Left cardiac atrium (tissue), 4 donors: ENCODE results near the gene EHMT1. TPM values are rescaled to one million over a fixed set of nuclear protein-coding genes. Genes with fewer than 3 reads are reported as not detected.

Source experiments
- ATAC-seq, 2 donors: fragments of 200-7000 bp; cut with Tn5 transposase; one replicate each; pipeline ENCODE4 v1.9.1; 2020; ENCODE audit warnings: mild to moderate bottlenecking in 2 of 2, moderate library complexity in 2 of 2
- DNase-seq: peaks from one replicate; pipeline ENCODE4 v3.0.0-alpha.2; 2020
- intact Hi-C, 2 donors: fragments of 100-400 bp; cut with DNase I; formaldehyde crosslinking; loops; one replicate each; pipeline versions ENCODE4 v1.14.1 to v1.15.1; 2022 to 2023
- long read RNA-seq: library from polyadenylated mRNA; unstranded; transcript quantifications from one replicate; pipeline ENCODE4 v2.0.0, GENCODE V29; 2021
- total RNA-seq, 2 donors: library from RNA; stranded (reverse); fragmentation: NEBNext Ultra II Directional; extraction: Animal tissue kit (Norgen Biotek cat#: 25700); gene quantifications; one replicate each; pipeline ENCODE4 v1.2.1, GENCODE V29; 2021
- donor health status: DM: no; HTN: yes; CAD: no.
- donor health status: DM: no; HTN: yes; CAD: no; lungs with severe emphysema.
- donor health status: DM: yes; HTN: yes; CAD: no.
- donor health status: Dilated cardiomyopathy.

Gene EHMT1
- 10 to 100 TPM; 31.9 to 38.1 TPM for total RNA-seq
- long read RNA-seq, full-length matches to known transcripts: 3 of 37 reads
- long read RNA-seq, partial matches to known transcripts: 15 of 37 reads
- long read RNA-seq, other reads (novel, unspliced or antisense): 19 of 37 reads

DNA sequence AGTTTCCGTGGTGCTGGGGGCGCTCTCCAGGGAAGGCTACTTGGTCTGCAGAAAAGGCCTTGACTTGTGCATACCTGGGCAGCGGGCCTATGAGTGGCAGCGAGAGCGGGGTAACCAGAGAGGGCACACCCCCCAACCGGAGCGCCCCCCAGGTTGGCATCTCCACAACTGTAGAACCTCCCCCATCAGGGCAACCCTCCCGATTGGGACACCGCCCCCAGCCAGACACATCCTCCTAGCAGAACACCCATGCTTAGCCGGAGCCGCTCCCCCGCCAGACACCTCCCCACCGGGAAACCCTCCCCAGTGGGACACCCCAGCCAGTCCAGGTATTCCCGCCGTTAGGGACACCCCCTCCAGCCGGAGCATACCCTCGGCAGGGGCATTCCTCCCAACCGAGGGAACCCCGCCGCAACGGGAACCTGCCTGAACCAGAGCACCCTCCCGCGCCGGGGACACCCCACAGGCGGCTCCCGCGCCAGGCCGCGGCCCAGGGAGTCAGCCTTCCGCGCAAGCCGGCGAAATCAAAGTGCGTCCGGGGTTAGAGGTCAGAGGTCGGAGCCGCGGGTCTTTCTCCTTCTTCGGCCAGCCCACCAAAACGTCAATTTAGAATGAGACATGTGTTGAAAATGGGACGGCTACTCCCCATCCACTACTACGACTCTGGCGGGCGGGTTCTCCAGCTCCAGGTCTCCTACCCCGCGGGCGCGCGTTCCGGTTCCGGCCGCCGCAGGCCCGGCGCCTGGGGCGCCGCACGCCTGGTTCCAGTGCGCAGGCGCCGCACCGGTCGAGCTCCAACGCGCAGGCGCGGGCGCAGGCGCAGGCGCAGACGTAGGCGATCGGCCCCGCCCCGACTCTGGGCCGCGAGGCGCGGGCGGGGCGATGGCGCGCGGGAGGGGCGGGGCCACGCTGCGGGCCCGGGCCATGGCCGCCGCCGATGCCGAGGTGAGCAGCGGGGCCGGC, at the start of gene EHMT1:
EHMT1 (plus strand) TSS at position 901 of the 963 bp plus-strand sequence; CDS start at position 925, 24 bp downstream.
- intact Hi-C loops: no loop called here
- DNase-seq: peak; percentile 88
- ATAC-seq: peak; percentile 86 to 94

DNA sequence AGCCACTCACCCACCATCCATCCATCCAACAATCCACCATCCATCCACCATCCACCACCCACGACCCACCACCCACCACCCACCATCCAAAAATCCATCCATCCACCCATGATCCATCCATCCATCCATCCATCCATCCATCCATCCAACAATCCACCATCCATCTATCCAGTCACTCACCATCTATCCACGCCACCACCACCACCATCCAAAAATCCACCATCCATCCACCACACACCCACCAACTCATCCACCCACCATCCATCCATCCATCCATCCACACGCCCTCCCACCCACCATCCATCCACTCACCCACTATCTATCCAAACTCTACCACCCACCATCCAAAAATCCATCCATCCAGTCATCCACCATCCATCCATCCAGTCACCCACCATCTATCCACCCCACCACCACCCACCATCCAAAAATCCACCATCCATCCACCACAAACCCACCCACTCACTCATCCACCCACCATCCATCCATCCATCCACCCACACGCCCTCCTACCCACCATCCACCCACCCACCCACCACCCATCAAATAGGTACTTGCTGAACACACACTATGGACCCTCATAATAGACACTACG, 49.1 kb upstream of the EHMT1 start:
- intact Hi-C loops: no loop called here
- DNase-seq (no peak), ATAC-seq (no peak)

DNA sequence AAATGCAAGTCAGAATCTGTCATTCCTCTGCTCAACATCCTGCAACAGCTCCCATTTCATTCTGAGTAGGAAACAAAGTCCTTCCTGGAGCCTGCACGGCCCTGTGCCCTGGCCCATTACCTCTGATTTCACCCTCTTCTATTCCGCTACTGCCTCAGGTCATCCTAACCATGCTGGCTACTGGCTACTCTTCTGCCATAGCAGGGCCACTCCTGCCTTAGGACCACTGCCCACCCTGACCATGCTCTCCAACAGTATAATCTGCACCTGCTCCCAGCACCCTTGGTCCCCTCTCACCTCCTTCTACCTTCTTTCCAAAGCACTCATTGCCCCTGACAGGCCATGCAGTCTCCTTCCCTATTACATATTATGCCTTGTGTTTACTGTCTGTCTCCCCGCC, 48.2 kb upstream of the EHMT1 start:
- DNase-seq (no peak), ATAC-seq (no peak)
- intact Hi-C loops: no loop called here

DNA sequence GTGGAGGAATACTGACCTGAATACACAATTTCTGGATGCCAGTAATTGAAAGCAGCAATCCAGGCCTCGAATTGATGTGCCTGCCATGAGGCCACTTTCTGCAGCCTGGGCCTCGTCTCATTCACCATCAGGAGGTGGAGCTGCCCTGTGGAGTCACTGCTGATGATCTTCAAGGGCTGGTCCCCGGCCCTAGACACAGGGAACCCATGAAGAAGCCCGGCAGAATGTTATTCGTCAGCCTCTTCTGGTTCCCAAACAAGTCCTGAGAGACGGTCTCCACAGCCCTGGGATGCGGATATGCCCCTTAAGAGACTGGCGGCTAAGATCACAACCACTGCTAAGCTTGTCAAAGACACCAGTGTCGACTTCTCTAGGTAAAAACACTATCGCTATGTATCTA, 44.6 kb upstream of the EHMT1 start:
- DNase-seq (no peak), ATAC-seq (no peak)
- intact Hi-C loops: no loop called here

DNA sequence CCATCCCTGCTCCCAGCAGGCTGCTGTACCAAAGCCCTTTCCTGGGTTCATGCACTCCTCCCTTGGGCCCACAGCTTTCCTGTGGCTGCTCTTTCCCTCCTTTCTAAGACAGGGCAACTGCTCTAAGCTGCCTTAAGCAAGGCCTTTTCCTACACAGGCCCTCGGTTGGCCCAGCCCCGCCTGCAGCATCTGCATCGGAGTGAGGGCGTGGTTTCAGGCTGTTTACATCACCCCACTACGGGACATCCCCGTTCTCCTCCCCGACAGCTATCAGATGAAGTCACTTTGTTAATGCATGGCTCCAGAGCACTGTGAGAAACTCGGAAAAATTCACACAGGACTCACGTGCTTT, 43.5 kb upstream of the EHMT1 start:
- intact Hi-C loops: no loop called here
- ATAC-seq: no peak
- DNase-seq: no peak

DNA sequence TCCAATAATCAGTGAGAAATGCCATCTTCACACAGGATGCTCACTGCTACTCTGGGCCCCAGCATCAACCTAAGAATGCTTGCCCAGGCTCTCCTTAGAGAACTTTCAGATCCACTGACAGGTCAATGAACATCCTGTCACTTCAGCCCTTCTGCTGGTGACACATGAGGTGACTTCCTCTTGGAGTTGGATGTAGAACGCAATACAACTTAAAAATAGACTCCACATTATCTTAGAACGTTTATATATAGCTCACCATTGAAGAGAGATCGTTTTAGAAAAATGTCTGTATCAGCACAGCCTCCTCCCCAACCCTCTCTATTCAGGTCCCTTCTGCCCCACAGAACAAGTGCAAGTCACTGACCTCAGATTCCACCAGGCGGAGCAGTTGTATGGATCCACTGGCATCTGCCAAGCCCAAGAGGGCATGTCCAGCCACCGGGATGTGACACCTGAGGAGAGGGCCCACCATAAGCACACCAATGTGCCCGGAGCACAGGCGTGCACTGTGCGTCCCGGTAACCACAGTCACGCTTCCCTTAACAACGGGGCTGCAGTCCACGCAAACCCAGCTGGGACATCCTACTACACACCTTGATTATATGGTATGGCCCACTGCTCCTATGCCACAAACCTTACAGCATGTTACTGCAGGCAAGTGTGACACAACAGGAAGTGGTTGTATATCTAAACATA, 42.9 kb upstream of the EHMT1 start:
- ATAC-seq (peak; percentile 2 to 5), DNase-seq (no peak)
- intact Hi-C loops: no loop called here

DNA sequence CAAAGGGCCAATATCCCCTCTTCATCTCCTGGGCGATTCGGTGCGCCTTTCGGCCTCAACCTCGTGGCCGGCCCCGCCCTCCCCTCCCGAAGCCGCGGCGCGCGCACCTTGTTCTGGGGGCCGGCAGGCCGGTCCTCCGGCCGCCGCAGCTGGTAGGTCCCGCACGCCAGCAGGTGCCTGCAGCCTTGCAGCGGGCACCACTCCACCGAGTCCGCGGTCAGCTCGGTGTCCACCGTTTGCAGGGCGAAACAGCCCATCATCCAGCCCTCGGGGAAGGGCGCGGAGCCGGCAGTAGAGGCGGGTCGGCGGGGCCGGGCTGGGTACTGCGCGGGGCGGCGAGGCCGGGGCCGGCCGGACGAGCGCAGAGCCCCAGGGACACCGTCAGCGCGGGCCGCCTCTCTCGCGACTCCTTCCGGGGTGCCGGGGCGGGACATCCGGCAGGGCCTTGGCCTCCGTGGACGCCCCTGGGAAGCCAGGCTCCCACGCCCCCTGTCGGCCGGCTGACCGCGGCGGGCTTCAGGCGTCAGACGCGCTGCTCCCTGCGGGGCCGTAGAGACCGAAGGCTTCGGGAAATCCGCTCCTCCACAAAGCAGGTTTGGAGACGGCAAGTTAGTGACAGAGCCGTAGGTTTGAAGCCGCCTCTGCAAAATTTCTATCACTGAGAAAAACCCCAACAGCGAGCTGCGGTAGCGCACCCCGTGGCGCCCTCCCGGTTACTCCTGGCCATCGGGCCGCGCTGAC, 40.1 kb upstream of the EHMT1 start, which contains the start of gene DPH7:
DPH7 (minus strand) TSS at position 408 of the 741 bp plus-strand sequence; CDS start at position 260, 148 bp downstream.
- ATAC-seq: peak; percentile 97
- intact Hi-C loops: no loop called here
- DNase-seq: peak; percentile 97

DNA sequence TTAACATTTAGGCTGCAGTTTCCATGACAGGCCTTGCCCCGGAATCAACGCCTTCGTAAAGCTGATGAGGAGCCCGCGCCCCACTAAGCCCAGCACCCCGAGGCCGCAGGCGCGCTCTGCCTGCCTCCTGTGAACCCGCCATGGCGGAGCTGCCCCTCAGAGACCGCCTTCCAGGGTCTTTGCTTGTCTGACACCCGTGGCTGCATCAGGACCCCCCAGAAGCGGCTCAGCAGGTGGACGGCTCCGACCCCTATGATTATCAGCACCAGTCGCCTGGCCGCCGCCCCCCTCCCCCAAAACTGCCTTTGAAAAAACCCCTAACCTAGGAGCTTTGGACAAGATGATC, 39.6 kb upstream of the EHMT1 start:
- peak in 1 of 2 donors; percentile 29 for ATAC-seq
- DNase-seq: peak; percentile 46
- intact Hi-C loops: no loop called here

DNA sequence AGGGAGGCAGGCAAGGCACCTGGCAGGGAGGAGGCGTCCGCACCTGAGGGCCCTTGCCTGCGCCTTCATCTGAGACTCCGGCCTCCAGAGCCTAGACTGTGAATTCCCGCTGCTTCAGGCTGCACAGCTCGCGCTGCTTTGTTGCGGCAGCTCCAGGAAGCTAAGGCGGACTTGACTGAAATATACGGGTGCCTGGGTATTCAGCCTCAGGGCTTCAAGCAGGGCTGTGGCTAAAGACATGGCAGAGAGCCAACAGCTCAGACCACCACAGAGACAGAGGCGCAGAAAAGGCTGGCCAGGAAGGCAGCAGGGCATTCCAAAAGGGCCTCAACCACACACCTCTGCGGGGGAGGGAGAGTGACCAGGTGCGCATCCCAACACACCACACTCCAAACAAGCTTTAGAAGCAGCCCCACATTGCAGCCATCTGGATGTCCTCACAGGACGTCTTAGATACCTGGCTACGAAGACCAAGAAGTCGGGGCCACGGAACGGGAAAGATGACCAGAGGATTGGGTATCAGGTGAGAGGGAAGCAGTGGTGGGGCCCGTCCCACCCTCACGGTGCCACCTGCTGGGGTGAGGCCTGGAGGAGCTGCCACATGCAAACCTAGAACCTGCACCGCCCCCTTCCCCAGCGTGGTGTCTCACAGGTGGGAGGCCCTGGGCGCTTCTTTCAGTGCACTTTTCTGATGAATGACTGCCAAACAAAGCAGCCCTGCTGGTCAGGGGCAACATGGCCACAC, 38.4 kb upstream of the EHMT1 start:
- no peak for ATAC-seq
- intact Hi-C loops: no loop called here
- no peak for DNase-seq

DNA sequence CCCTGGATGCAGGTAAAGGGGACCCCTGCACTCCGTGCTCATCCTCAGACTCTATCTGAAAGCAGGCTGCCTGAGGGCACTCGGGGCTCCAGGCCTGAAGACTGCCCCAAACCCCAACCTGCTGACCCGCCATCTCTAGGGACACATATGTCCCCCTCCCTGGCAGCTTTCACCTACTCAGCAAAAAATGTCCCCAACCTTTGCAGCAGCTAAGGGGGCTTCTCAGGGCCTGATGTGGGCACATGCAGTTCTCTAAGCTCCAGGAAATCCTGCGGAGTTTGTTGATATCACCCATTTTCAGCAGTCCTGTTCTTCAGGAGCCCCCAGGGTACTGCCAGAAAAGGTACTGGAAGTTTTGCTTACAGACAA, 37.9 kb upstream of the EHMT1 start:
- DNase-seq (no peak), ATAC-seq (no peak)
- intact Hi-C loops: no loop called here

DNA sequence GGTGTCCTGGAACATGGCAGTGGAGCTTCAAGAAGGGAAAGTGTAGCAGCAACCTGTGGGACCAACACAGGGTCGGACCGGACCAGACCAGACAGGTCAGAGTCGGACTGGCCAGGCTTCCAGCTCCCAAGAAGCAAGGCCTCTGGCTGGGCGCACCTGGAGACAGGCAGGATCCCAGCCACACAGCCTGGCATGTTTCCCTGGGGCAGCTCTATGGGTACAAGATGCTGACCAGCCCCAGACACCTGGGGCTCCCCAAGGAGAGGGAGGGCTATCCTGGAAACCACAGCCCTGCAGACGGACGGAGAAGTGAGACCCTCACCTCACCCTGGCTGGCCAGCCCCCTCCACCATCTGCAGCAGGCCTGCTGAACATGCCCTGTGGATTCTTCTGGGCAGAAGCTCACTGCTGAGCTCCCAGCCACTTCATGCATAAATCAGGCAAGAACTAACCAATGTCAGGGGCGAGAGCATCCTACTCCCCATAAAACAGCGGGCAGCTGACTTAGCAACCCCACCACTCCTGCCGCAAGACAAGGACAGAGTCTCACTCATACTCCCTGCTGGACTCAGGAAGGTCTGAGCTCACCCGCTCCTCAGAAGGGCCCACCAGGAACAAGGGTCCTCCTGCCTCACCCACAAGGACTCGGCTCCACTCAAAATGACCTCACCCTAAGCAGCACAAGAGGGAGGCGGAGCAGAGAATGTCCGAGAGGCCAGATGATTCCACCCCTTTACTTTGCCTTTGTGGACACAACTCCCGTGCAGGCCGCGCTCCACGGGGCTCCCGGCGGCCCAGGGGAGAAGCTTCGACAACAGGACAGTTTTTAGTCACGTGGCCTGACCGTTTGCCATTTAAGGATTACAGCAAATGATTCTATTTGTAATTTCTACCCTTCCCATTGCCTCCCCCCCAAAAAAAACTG, 37.2 kb upstream of the EHMT1 start:
- DNase-seq: no peak
- intact Hi-C loops: no loop called here
- no peak for ATAC-seq

DNA sequence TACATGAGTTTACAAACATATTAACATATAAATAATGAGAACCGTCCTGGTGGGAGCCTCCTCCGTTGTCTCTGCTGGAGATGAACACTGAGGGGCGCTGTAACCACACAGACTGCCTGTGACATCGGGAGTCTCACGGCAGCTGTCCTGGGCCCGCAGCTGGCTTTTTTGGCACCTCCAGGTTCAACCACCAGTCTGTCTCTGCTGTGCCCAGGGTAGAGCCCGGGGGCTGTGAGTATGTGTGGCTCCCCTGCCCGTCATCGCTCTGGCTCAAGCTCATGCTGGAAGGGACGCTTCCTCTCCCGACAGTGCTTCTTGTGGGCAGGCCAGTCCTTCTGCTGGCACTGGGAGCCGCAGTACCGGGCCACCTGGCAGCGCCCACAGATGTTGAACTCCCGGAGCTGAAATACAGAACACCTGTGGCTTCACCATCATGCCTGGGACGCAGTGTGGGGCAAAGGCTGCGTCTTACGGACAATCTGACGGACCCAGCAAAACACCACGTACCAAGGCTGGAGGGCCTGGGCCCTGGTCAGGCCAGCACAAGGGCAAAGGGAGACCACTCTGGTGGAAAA, 36.4 kb upstream of the EHMT1 start:
- intact Hi-C loops: no loop called here
- ATAC-seq (no peak), DNase-seq (no peak)

DNA sequence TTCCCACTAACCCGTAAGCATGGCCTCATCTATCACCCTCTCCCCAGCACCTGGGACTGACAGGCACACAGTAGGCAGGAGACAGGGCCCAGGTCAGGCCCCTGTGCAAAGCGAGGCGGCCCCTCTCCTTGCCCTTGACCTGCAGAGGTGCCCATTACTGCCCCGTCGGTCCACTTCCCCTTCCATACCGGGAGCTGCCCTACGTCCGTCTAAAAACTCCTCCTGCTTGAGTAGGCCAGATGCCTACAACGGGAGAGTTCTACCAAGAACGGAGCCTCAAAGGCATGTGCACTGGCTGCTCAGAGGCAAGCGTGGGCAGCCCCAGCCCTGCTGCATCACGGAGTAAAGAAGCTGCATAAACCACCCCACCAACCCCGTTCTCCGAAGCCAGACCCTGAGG, 35.5 kb upstream of the EHMT1 start:
- DNase-seq (no peak), ATAC-seq (no peak)
- intact Hi-C loops: no loop called here

DNA sequence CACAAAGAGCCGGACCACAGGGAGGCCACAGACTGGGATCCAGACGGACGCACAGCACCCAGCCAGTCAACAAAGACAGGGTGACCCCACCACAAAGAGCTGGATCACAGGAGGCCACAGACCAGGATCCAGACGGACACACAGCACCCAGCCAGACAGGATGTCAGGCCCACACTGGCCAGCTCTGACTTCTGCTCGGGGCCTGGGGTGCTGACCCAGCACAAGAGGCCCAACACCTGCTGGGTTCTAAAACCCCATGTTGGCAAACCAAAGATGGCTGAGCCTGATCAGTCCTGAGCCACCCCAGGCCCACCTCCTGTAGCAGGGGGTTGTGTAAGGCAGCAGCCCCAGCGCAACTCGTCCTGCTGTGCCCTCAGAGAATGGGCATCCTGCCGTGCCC, 34.8 kb upstream of the EHMT1 start:
- no peak for ATAC-seq
- DNase-seq: no peak
- intact Hi-C loops: no loop called here

DNA sequence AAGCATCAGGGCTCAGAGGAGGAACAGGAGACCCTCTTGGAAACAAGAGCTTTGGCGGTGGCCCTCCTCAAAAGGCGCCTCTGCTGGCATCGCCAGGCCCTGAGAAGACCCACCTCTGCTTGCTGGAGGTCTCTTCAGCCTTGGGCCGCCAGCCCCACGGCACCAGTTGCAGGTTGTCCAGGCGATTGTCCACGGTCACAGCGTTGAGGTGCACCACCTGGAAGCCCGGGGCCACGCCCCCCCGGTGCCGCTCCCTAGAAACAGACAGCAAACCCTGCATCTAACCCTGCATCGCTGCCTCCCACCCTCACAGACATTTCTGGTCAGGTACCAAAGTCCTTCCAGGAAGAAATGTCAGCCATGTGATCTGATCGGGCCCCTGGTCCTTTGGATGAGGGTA, 32.0 kb upstream of the EHMT1 start:
- intact Hi-C loops: no loop called here
- DNase-seq: no peak
- ATAC-seq: no peak

DNA sequence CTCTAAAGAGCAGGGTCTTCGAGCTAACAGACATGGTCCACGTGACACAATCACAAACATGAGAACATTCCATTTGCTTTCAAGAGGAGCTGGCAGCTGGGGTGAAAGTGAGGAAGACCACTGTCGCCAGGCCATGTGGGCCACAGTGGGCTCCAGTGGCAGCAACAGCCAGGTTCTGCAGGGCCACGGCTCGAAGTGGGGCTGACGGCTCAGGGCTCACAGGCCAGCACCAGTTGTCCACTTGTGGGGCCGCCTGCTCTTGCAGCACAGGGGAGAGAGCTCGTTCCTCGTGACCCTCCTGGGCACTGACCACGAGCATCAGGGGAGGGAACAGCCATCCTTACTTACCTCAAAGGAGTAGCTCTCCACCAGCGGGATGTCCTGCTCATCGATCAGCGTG, 30.5 kb upstream of the EHMT1 start:
- intact Hi-C loops: no loop called here
- DNase-seq: no peak
- no peak for ATAC-seq

DNA sequence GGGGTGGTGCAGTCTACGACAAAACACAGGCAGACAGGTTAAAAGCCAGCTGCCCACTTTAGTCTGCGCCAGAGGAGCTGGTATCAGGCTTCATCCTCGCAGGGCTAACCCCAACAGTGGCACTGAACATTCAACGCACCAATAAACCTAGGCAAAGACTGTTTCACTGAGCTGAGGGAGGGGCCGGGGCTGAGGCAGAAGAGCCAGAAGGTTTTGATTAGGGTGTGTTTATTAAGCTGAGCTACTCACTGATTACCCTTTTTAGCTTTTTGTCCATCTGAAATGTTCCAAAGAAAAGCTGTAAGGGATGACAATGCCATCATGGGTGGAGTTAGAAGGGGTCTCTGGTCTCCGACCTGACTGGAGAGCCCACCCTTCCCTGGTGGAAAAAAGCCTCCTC, 29.9 kb upstream of the EHMT1 start:
- DNase-seq: no peak
- intact Hi-C loops: no loop called here
- no peak for ATAC-seq
